OCI-LY1 (cell line): ENCODE data around the gene CUBN.

Source experiments
- H2AFZ ChIP-seq: fragments of 200-600 bp; sonication (generic), shearing (Covaris generic); 2 replicates; pipeline ENCODE4 v1.6.0; 2014; ENCODE audit warnings: antibody characterized with exemption, mild to moderate bottlenecking, low read length
- H3F3A ChIP-seq: fragments of 200-600 bp; sonication (generic), shearing (Covaris generic); 2 replicates; pipeline ENCODE4 v1.6.0; 2014; ENCODE audit warnings: mild to moderate bottlenecking, antibody characterized with exemption, low read length, moderate library complexity; ENCODE audit not compliant: insufficient read depth
- H3K27ac ChIP-seq: fragments of 200-600 bp; sonication (generic); 2 replicates; pipeline ENCODE4 v1.5.1; 2014; ENCODE audit warnings: low read length, mixed run types, mild to moderate bottlenecking, low read depth; ENCODE audit not compliant: poor library complexity, severe bottlenecking
- H3K27me3 ChIP-seq: fragments of 200-600 bp; sonication (generic); 2 replicates; pipeline ENCODE4 v1.6.0; 2014; ENCODE audit warnings: antibody characterized with exemption, mild to moderate bottlenecking, low read length, moderate library complexity; ENCODE audit not compliant: insufficient read depth
- H3K36me3 ChIP-seq: fragments of 200-600 bp; sonication (generic); 2 replicates; pipeline ENCODE4 v1.6.1; 2014; ENCODE audit warnings: mild to moderate bottlenecking, antibody characterized with exemption, low read length, moderate library complexity, mixed read lengths; ENCODE audit not compliant: insufficient read depth
- H3K4me1 ChIP-seq: fragments of 200-600 bp; sonication (generic); 2 replicates; pipeline ENCODE4 v1.5.1; 2014; ENCODE audit warnings: mild to moderate bottlenecking, low read length, moderate library complexity; ENCODE audit not compliant: insufficient read depth, severe bottlenecking
- H3K4me2 ChIP-seq: fragments of 200-600 bp; sonication (generic), shearing (Covaris generic); 2 replicates; pipeline ENCODE4 v1.6.1; 2014; ENCODE audit warnings: low read length
- H3K4me3 ChIP-seq: fragments of 200-600 bp; sonication (generic); 2 replicates; pipeline ENCODE4 v1.5.1; 2014; ENCODE audit warnings: low read length, low read depth, mild to moderate bottlenecking, mixed read lengths; ENCODE audit not compliant: poor library complexity, severe bottlenecking
- H3K79me2 ChIP-seq: fragments of 200-600 bp; shearing (Covaris generic); 2 replicates; pipeline ENCODE4 v1.6.1; 2016; ENCODE audit warnings: mixed run types, low read length, mixed read lengths; ENCODE audit not compliant: insufficient read depth
- H3K9ac ChIP-seq: fragments of 200-600 bp; sonication (generic), shearing (Covaris generic); 2 replicates; pipeline ENCODE4 v1.6.1; 2014; ENCODE audit warnings: mild to moderate bottlenecking, low read length, mixed read lengths
- H3K9me2 ChIP-seq: fragments of 200-600 bp; sonication (generic), shearing (Covaris generic); 2 replicates; pipeline ENCODE4 v1.6.1; 2014; ENCODE audit warnings: low read depth, mild to moderate bottlenecking, low read length, mixed read lengths
- H3K9me3 ChIP-seq: fragments of 200-600 bp; shearing (Covaris generic); 2 replicates; pipeline ENCODE4 v1.6.1; 2014; ENCODE audit warnings: low read length, mixed read lengths
- H4K20me1 ChIP-seq: fragments of 200-600 bp; sonication (generic), shearing (Covaris generic); 2 replicates; pipeline ENCODE4 v1.6.0; 2016; ENCODE audit warnings: mild to moderate bottlenecking, low read length; ENCODE audit not compliant: insufficient read depth
- EZH2 ChIP-seq: fragments of 200-600 bp; sonication (generic), shearing (Covaris generic); IDR thresholded peaks from 2 replicates; pipeline ENCODE4 v1.8.0; 2017; ENCODE audit warnings: borderline replicate concordance, mixed run types, mild to moderate bottlenecking, antibody characterized with exemption, low read length, moderate library complexity, mixed read lengths
- TF ChIP-seq, protein P1 (sequence below): fragments of 200-600 bp; sonication (generic), shearing (Covaris generic); IDR thresholded peaks from 2 replicates; pipeline ENCODE4 v1.5.1; 2017; ENCODE audit warnings: mild to moderate bottlenecking, antibody characterized with exemption, low read length, moderate library complexity, mixed read lengths

CUBN gene

DNA sequence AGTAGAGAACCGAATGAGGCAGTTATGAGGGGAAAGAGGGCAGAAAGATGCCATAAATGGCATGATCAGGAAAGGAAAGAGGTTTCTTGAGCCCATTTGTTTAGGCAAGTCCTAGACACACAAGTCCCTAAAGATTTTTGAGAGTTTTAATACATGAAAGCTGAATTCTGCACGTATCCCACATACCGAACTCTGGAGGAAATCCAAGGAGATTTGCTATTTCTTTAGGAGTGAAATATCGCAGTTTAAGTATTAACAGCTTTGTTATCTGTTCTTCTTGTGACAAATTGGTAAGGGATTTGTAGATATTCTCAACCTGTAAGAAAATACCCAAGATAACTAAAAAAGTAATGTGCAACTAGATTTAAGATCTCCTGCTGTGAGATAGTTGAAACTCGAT is 23.7 kb upstream of the CUBN start:
- no peak overlapping the region for H2AFZ ChIP-seq
- no peak overlapping the region for H3K4me2 ChIP-seq
- H3K36me3 ChIP-seq: no peaks in the 10 kb centered on the region
- H3F3A ChIP-seq: no peaks in the 10 kb centered on the region
- H3K27ac ChIP-seq: no peak overlapping the region
- no peaks in the 10 kb centered on the region for H3K79me2 ChIP-seq
- H3K9me3 ChIP-seq: no peaks in the 10 kb centered on the region
- no peaks in the 10 kb centered on the region for H4K20me1 ChIP-seq
- H3K9ac ChIP-seq: no peak overlapping the region
- no peaks in the 10 kb centered on the region for H3K9me2 ChIP-seq
- H3K27me3 ChIP-seq: no peaks in the 10 kb centered on the region
- no peak overlapping the region for H3K4me3 ChIP-seq
- TF ChIP-seq EZH2: no peak
- TF ChIP-seq, protein P1, sequence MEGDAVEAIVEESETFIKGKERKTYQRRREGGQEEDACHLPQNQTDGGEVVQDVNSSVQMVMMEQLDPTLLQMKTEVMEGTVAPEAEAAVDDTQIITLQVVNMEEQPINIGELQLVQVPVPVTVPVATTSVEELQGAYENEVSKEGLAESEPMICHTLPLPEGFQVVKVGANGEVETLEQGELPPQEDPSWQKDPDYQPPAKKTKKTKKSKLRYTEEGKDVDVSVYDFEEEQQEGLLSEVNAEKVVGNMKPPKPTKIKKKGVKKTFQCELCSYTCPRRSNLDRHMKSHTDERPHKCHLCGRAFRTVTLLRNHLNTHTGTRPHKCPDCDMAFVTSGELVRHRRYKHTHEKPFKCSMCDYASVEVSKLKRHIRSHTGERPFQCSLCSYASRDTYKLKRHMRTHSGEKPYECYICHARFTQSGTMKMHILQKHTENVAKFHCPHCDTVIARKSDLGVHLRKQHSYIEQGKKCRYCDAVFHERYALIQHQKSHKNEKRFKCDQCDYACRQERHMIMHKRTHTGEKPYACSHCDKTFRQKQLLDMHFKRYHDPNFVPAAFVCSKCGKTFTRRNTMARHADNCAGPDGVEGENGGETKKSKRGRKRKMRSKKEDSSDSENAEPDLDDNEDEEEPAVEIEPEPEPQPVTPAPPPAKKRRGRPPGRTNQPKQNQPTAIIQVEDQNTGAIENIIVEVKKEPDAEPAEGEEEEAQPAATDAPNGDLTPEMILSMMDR: no peak
- no peaks in the 10 kb centered on the region for H3K4me1 ChIP-seq

GRCh38 chr10:17151716-17152115 is 22.1 kb upstream of the CUBN start:
- no peak overlapping the region for H3K27ac ChIP-seq
- no peaks in the 10 kb centered on the region for H3K9me2 ChIP-seq
- no peaks in the 10 kb centered on the region for H3K4me1 ChIP-seq
- H2AFZ ChIP-seq: no peak overlapping the region
- H3K4me2 ChIP-seq: no peak overlapping the region
- H4K20me1 ChIP-seq: no peaks in the 10 kb centered on the region
- H3F3A ChIP-seq: no peaks in the 10 kb centered on the region
- H3K9ac ChIP-seq: no peak overlapping the region
- H3K9me3 ChIP-seq: no peaks in the 10 kb centered on the region
- H3K79me2 ChIP-seq: no peaks in the 10 kb centered on the region
- TF ChIP-seq, protein P1: no peak
- no peak for TF ChIP-seq EZH2
- no peak overlapping the region for H3K4me3 ChIP-seq
- H3K27me3 ChIP-seq: no peaks in the 10 kb centered on the region
- no peaks in the 10 kb centered on the region for H3K36me3 ChIP-seq

- H3K27me3 ChIP-seq: no peaks in the 10 kb centered on the region
- H3F3A ChIP-seq: no peaks in the 10 kb centered on the region
- no peak overlapping the region for H2AFZ ChIP-seq
- TF ChIP-seq, protein P1: no peak
- no peak for TF ChIP-seq EZH2
- H3K9ac ChIP-seq: no peak overlapping the region
- no peak overlapping the region for H3K4me2 ChIP-seq
- no peaks in the 10 kb centered on the region for H3K9me3 ChIP-seq
- no peak overlapping the region for H3K27ac ChIP-seq
- no peaks in the 10 kb centered on the region for H3K36me3 ChIP-seq
- no peak overlapping the region for H3K4me3 ChIP-seq
- no peaks in the 10 kb centered on the region for H3K9me2 ChIP-seq
- no peaks in the 10 kb centered on the region for H4K20me1 ChIP-seq
- H3K4me1 ChIP-seq: no peaks in the 10 kb centered on the region
- no peaks in the 10 kb centered on the region for H3K79me2 ChIP-seq
Measured at GRCh38 chr10:17147884-17148489, 18.4 kb upstream of the CUBN start.
